GM15510 (cell line): ENCODE measurements around the gene RNU5D-1.

Experiments
- POLR2A ChIP-seq: IDR thresholded peaks from 3 replicates; pipeline ENCODE4 v1.6.1; 2011; ENCODE audit warnings: borderline replicate concordance; ENCODE audit not compliant: insufficient read length; ENCODE audit errors: extremely low read depth

The RNU5D-1 gene

DNA sequence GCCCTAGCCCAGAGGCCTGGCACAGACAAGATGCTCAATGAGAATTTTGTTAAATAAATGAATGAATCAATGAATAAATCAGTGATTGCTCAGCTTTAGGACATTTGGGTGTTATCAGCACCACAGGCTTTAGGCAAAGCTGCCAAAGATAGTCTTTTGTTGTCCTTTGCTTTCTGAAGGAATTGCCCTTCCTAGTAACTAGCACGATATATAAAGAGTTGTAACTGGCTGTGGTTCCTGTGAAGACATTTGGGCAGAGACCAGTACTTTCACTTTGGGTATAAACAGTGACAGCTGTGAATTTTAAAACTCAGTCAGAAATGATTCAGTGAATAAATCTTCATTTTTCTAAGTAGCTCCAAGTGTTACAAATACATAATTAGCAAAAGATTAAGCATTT lies 13.3 kb downstream of the RNU5D-1 start:
- no peak for TF ChIP-seq POLR2A

DNA sequence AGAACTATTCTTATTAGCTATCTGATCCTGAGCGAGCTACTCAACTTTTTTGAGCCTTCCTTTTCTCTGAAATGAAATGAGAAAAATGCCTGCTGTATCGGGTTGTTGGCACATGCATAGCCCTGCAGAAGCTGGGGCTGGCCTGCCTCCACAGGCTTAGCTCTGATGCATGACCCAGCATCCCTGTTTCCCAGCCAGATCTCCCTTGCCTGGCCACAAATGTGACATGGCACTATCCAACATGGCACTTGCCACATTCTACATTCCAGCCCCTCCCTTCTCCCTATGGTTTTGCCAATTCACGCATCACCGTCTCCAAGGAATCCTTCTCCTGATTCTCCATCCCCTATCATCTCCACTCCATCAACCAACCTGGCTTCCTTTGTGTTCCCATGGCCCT lies 13.8 kb downstream of the RNU5D-1 start:
- no peak for TF ChIP-seq POLR2A

DNA sequence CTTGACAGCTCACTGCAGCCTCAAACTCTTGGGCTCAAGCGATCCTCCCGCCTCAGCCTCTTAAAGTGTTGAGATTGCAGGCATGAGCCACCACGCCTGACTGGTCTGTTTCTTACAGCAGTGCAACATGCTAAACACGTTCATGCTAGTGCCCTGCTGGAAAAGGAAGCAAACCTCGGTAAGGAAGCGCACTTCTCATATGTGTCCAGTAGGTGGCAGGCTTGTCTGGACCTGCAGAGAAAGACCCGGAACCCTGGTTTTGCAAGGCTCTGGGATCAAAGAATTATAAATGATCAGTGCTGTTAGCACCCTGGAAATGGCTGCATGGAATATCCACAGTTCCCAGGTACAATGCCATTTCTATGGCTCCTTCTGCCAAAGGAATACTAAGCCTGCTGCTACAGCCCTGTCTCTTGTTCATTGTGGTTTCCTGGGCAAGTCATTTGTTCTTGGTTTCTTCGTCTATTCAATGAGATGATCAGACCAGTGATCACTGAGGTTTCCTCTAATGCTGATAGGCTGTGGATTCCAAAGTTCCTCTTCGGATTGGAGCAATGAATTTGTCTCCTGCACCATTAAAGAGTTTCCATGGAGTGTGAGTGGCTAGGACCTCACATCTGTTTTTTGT lies 15.9 kb downstream of the RNU5D-1 start:
- TF ChIP-seq POLR2A: no peak

DNA sequence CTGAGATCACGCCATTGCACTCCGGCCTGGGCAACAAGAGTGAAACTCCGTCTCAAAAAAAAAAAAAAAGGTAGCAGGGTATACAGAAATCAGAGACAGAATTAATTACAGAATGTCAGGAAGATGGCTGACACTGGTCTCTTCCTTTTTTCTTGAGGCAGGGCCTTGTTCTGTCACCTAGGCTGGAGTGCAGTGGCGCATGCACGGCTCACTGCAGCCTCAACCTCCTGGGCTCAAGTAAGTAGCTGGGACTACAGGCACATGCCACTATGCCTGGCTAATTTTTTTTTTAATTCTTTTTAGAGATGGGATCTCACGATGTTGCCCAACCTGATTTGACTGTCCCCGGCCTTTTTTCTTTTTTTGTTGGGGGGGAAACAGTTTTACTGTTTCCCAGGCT lies 16.4 kb downstream of the RNU5D-1 start:
- TF ChIP-seq POLR2A: no peak

DNA sequence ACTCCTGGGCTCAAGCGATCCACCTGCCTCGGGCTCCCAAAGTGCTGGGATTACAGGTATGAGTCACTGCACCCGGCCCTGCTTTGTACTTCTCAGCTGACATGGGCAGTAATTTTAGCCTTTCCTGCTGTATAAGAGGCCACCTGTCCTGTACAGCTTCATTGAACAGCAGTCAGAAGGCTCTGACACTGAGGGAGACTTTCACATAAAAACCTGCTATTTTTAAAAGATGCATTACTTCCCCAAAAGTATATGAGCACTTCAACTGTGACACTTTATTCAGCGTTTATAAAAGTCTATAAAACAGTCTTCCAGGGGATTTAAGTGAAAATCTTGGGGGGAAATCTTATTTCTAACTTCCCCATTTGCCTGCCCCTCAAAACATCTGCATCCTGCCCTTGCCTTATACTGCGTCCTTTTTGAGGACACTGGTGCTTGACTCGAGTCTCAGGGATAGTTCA lies 17.6 kb downstream of the RNU5D-1 start:
- TF ChIP-seq POLR2A: no peak

DNA sequence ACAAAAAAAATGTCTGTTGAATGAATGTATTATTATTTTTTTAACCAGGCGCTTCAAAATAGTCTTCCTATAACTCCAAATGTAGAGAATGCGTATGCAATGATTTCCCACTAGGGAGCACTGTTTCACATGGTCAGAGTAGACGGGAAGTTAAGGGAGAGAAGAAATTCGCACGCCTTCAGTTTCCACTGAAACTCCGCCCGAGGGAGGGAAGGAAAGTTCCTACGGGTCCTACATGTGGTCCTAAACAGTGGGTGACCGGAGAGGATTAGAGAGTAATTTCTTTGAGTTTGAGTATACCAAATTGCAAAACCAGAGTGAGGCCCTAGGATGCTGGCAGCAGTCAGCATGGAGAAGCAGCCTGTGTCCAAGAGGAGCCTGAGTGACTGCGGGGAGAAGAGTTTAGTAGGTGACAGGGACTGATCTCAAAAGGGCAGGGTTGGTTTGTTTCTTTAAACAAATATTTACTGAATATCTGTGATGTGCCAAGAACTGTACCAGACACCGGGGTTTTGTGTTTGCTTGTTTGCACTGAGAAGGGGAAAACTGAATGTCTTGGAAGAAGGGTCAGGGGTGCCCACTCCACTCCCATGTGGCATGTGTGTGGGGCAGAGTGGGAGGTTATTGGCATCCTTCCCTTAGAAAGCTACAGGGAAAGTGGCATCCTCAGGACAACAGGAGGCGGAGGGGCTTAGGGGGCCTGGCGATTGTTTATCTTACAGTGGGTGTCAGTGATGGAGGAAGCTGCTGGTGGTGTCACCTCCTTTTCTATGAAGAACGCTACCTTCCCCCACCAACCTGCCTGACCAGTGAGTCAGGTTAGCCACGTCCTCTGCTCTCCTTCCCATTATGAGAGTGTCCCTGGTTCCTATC lies 22.8 kb downstream of the RNU5D-1 start:
- no peak for TF ChIP-seq POLR2A

DNA sequence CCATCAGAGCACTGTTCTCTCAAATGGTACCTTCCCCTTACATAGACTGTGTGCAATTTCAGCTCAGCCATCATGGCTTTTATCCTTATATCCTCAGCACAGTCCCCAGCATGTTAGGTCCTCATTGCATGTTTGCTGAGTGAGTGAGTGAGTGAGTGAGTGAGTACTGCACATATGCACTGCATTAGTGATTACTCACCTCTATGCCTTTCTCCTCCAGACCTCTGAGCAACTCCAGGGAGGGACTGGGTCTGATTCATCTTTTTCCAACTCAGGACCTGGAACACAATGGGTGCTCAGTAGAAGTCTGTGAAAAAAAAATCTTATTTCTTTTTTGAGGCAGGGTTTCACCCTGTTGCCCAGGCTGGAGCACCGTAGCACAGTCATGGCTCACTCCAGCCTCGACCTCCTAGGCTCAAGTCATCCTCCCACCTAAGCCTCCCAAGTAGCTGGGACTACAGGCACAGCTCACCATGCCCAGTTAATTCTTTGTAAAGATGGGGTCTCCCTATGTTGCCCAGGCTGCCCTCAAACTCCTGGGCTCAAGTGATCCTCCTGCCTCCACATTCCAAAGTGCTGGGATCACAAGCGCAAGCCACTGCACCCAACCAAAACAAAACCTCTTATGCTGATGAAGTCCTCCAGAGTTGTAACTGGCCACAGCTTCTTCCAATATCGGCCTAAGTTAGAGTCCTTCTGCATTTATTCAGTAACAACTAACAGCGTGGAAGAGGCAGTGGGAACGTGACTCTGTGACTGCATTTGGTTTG lies 23.7 kb downstream of the RNU5D-1 start:
- TF ChIP-seq POLR2A: no peak

DNA sequence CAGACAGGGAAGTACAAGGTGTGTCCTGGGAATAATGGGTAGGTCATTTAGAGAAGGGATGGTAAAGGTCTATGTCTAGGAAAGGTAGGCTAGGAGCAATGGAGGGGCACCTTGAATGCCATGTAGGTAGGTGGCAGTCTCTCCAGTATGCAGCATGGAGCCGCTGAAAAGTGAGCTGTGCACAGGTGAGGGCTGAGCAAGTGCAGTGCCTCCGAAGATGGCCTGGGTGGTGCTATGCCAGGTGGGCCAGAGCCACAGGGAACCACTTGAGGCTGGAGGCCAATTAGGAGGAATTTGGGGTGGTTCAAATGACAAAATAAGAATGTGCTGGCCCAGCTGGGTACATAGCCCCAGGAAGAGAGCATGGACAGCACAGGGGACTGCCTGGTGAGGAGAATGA lies 25.0 kb downstream of the RNU5D-1 start:
- no peak for TF ChIP-seq POLR2A

DNA sequence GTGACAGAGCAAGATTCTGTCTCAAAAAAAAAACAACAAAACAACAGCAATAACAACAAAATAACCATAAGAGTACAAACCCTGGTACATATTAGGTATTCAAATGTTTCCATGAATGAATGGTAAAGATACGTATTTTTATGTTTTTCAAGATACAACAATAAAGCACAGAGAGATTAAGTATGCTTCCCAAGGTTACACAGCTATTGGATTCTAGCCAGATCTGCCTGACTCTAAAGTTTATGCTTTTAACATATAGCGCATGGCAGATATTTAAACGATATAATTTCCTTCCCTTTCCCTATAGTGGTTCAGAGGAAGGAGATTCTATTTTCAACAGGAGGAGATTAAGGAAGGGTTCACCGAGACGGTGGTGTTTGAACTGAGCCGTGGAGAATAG lies 25.5 kb downstream of the RNU5D-1 start:
- no peak for TF ChIP-seq POLR2A

DNA sequence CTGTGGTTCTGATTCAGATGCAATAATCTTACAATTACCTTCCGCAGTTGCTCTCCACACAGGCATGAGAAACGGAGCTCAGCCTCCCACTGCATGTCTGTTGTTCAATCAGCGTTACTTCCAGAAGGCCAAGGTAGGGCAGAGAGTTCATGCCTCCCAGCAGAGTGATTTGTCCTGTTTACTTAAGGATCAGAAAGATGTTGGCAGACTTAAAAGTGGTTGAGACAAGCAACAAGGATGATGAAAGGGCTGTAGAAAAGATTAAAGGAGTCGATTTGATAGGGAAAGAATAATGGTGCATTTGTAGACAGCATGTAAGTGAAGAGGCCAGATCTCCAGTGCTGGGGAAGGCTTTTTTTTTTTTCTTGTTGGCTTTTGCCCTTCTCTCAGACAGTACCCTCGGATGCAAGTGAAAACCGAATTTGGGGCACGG lies 29.8 kb downstream of the RNU5D-1 start:
- no peak for TF ChIP-seq POLR2A

DNA sequence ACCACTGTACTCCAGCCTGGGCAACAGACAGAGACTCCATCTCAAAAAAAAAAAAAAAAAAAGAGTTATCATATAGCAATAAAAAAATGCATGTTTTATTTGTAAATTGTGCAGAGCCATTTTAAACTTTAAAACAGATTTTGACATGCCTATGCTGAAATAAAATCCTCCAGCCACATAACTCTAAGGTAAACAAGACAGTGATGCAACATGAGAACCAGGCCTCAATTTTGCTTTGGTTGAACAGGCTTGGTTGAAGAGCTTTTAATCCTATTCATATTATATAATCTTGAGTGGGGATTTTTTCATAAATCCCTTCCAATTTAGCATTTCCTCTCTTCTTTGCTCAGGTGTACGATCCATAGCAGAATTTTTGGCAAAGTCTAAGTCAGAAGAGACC lies 30.4 kb downstream of the RNU5D-1 start:
- no peak for TF ChIP-seq POLR2A

DNA sequence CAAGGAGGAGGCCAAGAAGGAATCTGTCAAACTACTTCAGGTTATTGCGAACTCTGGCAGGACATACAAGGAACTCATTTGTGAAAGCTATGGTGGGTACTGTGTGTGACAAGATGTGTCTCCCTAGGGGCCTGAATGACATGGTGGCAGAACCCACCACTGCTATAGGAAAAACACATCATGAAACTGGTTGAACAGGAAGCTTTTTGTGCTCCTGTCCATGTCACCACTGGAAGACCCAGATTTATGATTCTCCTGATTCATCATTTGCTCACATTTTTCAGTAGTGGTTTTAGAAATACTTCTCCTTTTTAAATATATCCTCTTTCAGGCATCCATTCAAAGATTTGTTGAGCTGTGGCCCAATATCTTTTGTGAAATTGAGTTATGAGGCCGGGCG lies 32.8 kb downstream of the RNU5D-1 start:
- TF ChIP-seq POLR2A: no peak

DNA sequence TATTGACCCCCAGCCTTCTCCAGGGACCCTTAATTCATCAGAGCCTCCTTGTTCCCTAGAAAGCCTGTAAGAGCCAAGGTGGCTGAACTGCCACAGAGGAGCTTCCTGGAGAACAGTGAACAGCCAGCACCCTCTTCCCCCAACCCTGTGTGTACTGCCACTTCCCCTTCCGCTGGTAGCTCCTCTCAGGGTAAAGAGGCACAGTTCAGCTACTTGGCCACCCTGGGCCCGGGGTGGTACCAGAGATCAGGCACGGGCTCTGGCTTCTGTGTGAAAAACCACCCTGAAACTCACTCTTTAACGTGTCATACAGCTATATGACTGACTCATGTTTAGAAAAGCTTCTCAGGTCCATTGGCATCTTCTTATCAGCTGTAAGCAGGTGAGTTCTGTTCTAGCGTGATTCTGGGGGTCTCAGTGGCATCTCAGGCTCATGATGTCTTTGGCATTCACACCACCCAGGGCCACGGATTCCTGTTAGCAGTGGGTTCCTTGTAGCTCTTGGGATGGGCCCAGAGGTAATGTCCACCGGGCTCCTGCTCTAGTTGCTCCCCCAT lies 34.1 kb downstream of the RNU5D-1 start:
- peak; percentile 39 for TF ChIP-seq POLR2A

DNA sequence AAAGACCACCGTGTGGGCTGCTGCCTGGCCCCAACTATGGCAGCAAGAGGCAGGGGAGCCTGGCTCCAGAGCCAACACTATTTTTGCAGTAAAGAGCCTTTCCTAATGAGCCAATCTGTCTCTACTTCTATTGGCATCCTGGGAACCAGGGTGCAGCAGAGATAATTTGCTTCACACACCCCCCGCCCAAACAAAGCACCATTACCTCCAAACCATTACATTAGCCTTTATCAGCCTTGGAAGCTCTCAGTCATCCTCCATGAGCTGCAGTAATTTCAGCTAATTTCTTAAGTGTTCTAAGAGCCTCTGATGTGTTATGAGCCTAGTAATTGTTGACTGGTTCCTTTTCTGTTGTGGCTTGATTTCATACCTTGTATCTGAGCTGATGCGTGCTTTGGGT lies 34.9 kb downstream of the RNU5D-1 start:
- no peak for TF ChIP-seq POLR2A

DNA sequence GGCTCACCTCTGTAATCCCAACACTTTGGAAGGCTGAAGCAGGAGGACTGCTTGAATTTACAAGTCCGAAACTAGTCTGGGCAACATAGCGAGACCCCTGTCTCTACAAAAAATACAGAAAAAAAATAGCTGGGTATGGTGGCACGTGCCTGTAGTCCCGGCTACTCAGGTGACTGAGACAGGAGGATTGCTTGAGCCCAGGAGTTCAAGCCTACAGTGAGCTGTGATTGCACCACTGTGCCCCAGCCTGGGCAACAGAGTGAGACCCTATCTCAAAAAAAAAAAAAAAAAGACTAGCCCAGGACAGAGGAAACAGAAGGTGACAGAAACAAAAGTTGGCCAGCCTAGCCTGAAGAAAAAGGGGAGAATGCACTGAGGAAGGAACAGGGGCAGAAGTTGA lies 35.3 kb downstream of the RNU5D-1 start:
- no peak for TF ChIP-seq POLR2A
